HEK293T (cell line): ENCODE results near the gene CDC45.

Experiments used
- ELF4 ChIP-seq: fragments of 450-650 bp; IDR thresholded peaks from 2 replicates; pipeline ENCODE4 v1.6.1; 2017; ENCODE audit warnings: antibody characterized with exemption
- FOXK2 ChIP-seq: fragments of 450-650 bp; IDR thresholded peaks from 2 replicates; pipeline ENCODE4 v1.6.1; 2016; ENCODE audit warnings: mild to moderate bottlenecking
- TARDBP ChIP-seq: fragments of 450-650 bp; IDR thresholded peaks from 2 replicates; pipeline ENCODE4 v1.6.1; 2016
- TF ChIP-seq, protein P1 (sequence below): fragments of 450-650 bp; IDR thresholded peaks from 2 replicates; pipeline ENCODE4 v1.6.1; 2016

DNA sequence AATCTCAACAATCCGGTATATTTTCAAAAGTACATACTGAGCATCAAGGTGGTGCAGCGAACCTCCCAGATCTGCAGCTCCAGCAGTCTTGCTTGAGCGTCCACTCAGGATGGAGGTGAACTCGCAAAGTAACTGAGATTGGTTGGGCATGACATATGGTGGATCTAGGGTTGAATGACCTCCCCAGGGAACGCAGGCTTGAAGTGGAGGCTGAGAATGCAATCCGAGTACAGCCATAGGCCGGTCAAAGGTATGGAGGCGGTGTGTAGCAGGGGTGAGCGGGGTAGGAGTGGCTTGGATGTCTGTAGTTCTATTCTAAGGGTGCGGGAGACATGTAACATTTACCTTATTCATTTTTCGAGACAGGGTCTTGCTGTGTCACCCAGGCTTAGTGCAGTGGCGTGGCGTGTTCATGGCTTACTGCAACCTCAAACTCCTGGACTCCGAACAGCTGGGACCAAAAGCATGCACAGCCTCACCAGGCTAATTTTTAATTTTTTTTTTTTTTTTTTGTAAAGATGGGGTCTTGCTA is 31.6 kb upstream of the CDC45 start:
- TF ChIP-seq FOXK2: no peak
- TF ChIP-seq, protein P1, sequence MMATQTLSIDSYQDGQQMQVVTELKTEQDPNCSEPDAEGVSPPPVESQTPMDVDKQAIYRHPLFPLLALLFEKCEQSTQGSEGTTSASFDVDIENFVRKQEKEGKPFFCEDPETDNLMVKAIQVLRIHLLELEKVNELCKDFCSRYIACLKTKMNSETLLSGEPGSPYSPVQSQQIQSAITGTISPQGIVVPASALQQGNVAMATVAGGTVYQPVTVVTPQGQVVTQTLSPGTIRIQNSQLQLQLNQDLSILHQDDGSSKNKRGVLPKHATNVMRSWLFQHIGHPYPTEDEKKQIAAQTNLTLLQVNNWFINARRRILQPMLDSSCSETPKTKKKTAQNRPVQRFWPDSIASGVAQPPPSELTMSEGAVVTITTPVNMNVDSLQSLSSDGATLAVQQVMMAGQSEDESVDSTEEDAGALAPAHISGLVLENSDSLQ: no peak
- no peak for TF ChIP-seq ELF4
- no peak for TF ChIP-seq TARDBP
